Activated T-cell treated with anti-CD3 and anti-CD28 coated beads, Interleukin-2, amount 50 U/mL, for 48 hours (primary cell): Measurements from ENCODE around the gene RPL22L1.
"Not testable (repeated sequence)": the region's sequence is repeated elsewhere in the genome, so short reads cannot be mapped to it uniquely, and the experiment has no call there.

Source experiments
- DNase-seq, 2 experiments: peaks; one replicate each; pipeline ENCODE4 v3.0.0-alpha.2; 2020

RPL22L1 gene

DNA sequence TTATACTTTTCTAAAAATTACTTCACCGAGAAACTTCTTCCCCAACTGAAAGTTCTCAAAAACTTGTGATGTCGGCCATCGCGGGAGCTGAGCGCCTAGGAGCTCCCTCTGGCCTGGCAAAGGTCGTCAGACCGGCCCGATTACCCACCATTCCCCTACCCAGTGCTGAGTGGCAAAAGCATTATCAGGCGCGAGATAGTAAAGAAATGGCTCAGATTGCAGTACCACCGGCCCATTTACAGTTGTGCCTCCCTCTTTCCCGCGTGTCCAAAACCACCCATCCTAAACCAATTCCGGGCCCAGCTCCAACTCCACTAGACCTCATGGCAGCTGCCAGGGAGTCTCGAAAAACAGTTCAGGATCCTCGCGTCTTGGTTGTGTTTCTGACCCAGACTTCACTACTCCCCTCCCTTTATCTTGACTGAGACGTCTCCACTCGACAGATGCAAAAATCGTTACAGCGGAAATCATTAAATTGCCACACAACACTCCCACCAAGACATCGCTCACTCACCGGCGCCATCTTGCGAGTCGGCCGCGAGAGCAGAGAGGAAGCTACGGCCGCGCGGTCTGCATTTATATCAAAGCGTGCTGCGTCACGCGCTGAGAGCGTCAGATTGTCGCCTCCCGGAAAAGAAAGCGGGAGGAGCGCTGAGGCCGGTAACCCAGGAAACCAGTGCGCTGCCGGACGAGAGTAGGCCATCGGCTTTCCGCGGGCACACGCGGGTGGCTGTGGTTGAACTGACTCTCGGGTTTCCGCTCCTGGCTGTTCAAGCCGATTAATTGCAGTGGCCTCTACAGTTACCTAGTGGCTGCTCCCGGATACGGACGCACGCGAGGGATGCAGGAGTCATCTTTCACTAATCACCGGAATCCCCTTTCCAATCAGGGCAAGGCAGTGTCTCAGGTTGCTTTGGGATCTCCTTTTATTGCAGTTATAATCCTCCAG lies at the start of gene RPL22L1:
Gene RPL22L1 (minus strand): TSS at position 551 of the 949 bp plus-strand sequence. CDS start 28 bp downstream, at position 523.
- DNase-seq = peak; percentile 94

DNA sequence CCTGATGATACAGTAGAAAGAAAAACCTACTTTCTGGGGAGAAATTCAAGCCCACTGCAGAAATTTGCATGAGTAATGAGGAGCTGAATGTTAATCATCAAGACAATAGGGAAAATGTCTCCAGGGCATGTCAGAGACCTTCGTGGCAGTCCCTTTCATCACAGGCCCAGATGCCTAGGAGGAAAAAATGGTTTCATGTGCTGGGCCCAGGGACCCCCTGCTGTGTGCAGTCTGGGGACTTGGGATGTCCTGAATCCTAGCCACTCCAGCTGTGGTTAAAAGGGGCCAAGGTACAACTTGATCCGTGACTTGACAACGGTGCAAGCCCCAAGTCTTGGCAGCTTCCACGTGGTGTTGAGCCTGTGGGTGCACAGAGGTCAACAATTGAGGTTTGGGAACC lies 48.7 kb upstream of the RPL22L1 start:
- DNase-seq = no peak

DNA sequence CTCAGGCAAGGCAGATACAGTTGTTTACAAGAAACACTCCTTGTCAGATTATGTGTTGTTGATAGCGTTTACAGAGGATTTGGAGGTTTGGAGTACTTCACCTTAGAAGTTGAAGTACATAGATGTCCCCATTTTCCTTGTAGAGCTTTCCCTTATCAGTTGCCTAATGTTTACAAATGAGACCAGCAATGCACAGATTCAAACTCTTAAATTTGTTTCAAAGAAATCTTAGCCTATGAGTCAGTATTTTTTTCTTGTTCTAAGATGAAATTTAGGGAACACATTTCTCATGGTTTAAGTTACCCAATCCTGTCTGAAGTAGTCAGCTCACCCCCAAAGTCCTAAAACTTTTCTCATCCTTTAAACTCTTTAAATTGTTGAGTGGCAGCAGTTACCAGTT lies 44.7 kb upstream of the RPL22L1 start:
- DNase-seq = no peak

DNA sequence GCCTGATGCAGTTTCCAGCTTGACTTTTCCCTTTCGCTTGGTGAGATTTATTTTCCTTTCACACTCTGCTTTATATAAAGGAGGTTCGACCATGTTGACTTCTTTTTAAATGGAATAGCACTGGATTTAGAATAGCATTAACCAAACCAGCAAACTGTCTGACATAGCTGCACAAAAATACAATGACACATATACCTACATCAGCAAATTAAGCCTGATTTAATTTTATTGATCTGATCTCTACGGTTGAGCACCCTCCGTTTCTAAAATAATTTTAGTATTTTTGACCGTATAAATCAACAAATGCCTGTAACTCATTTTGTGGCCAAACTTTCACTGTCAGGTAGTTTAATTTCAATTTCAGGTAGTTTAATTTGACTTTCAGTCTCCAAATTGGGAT lies 44.2 kb upstream of the RPL22L1 start:
- DNase-seq = no peak

DNA sequence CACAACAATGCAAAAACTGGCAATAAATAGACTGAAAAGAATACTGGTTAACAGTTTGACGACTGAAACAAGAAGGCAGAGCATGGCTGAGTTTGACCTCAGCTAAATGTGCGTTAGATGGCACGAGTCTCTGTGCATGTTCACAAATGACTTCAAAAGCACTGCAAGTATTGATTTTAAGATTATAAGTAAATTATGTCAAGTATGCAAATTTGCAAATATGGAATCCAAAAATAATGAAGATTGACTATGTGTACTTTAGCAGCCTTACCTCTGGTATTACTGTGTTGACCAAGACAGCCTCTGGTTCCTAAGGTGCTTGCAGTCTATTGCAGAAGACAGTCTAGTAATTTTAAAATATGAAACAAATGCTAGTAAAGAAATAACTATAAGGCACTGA lies 41.1 kb upstream of the RPL22L1 start:
- DNase-seq = no peak

DNA sequence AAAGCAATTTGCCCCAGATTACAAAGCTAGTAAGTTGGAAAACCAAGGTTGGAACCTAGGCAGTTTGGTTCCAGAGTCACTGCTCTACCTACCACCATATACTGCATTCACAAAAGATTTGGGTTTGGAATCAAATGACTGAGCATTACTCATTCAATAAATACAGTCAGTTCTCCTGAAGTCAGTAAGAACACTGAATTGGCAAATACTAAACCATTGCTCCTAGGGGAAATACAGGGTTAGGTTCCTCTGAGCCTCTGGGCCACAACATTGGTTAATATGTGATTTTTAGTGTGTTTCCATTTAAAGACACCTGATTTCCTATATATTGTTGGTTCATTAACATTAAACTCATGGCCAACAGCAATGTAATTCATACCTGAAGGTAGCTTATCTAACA lies 40.5 kb upstream of the RPL22L1 start:
- DNase-seq = no peak

DNA sequence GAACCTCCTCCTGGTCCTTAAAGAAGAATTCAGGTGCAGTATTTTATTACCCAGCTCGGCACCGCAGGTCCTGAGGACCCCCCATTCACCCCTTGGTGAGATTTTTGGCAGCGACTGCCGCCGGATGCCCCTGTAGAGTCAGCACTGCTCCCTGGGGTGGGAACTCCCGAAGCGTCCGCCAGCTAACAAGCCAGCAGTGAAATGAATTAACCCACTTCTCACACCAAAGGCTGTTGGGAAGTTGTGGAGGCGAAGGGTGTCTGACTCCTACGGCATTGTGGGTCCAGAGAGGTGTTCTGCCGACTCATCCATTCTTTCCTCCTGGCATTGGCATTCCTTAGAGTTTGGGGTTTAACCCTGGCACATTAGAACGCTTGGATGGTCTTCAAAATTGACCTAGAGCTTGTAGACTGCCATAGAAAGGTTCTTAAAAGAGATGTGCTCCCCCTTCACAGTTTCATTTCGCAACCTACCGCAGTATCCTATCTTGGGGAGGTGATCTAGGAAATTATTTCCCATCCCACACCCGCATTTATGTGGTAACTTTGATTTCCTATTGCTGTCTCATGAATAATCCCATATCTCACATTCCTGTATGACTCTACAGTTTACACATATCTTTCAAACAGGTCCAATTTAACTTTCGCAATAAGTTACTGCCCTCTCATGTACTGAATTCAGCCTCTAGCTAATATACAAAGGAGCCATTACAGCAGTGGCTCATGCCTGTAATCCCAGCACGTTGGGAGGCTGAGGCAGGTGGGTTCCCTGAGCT lies 39.3 kb upstream of the RPL22L1 start:
- DNase-seq = no peak

DNA sequence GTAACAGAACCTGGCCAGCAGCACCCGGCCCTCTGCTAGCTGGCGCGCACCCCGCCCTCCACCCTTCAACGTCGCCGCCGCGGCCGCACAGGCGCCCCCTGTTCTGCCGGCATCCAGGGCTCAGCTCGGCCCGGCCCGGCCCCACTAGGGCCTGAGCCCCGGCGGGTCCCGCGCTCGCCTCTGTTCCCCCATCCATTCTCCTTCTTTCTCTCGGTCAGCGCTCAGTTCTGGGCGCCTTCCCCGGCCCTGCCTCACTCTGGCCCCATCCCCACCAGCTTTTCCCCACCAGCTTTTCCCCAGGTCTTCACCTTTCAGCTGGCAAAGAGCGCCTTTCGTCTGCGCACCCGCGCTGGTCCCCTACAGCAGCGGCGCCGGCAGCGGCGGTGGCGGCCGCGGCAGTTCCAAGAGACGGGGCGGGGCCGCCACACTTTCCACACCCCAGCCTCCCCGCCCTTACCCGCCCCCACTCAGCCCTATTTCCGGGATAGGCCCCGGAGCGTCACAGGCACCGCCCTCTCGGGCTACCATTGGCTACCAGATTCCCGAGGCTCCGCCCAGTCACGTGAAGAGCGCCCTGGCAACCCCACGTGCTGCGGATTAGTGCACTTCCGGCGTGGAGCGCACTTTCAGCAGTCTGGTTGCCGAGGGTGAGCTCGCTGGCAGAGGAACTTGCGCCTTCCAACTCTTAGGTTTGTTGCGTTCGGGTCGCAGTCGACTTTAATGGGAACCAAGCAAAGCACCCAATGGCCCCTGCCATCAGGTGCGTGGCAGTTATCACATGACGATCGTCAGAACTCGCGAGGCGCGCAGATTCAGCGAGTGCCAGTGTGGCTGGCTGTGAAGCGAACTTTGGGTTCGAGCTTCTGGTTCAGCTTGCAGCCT lies 38.5 kb upstream of the RPL22L1 start, which contains the start of gene EIF5A2:
Gene EIF5A2 (minus strand): TSS at position 403 of the 882 bp plus-strand sequence. CDS start 831 bp downstream, outside the sequence.
- peak; percentile 97 for DNase-seq

DNA sequence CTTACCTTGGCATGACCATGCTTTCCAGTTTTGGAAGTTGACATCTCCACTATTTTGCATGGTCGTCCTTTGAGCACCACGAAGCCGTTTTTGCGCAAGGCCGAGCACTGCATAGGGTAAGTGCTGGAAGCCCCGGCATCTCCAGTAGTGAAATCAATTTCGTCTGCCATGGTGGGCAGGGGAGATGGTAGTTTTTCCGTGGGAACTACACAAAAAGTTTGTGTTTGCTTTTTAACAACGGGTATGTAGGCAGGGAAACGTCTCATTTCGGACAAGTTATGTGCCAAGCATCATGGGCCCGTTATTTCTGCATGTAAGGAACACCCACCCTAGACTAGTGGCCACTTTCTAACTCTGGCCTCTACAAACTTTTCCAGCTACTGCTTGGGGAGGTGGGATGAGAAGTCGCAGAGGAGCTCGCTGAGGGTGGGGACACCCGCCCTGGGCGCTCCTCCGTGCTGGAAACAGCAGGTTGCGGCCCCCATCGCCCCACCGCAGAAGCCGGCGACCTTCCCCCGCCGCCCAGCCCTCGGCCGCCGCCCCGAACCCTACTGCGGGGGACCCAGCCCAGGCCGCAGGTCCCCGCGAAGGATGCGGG lies 37.7 kb upstream of the RPL22L1 start:
- DNase-seq = peak in 1 of 2 experiments; percentile 33

DNA sequence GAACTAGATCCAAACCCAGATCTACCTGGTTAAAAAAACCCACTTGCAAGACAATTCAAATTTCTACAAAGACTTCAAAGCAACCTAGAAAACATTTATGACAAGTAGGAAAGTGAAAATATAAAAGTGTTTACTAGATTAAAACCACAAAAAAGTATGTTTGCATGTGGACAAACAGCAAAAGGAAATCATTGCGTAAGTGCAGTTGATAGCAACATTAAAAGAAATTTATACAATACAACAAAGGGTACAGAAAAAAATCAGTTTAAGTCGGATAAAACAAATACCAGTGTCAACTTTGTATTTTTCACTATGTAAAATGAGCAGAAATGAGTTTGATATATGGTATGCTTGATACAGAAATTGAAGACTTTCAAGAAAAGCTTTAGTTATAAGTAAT lies 35.9 kb upstream of the RPL22L1 start:
- no peak for DNase-seq

DNA sequence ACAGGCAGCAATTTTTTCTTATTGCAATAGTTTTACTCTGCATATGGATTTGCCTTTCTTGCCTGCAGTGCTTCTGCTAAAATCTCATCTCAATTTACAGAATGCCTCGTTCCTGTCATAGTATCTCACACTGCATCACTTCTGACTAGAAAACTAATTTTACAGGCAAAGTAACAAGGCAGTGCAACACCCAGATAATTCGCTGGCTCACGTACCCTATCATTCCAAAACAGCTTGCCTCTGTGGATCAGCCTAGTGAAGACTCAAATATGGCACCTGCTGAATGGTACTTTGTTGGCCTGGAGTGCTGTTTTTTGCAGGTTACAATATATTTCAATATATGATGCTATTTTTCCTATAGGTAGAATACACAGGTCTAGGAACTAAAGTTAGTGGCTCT lies 33.1 kb upstream of the RPL22L1 start:
- no peak for DNase-seq

DNA sequence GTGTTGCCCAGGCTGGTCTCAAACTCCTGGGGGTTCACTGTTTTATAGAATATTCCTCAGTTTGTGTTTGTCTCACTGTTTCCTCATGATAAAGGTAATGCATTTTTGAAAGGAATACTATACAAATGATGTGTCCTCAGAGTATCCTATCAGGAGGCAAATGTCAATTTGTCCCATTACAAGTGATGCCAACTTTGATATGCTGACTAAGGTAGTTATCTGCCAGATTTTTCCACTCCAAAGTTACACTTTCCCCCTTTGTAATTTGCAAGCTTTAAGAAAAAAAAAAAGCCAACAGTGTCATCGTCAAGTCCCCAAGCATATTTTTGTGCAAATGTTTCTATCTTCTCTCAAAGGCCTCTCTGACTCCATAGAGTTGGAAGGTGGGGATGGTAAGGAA lies 29.5 kb upstream of the RPL22L1 start:
- DNase-seq = no peak

DNA sequence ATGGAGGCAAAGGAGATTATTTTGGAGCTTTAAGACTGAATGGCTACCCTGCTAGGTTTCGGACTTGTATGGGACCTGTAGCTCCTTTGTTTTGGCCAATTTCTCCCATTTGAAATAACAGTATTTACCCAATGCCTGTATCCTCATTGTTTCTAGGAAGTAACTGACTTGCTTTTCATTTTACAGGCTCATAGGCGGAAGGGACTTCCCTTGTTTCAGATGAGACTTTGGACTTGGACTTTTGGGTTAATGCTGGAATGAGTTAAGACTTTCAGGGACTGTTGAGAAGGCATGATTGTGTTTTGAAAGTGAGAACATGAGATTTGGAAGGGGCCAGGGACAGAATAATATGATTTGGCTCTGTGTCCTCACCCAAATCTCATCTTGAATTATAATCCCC lies 28.0 kb upstream of the RPL22L1 start:
- no peak for DNase-seq

DNA sequence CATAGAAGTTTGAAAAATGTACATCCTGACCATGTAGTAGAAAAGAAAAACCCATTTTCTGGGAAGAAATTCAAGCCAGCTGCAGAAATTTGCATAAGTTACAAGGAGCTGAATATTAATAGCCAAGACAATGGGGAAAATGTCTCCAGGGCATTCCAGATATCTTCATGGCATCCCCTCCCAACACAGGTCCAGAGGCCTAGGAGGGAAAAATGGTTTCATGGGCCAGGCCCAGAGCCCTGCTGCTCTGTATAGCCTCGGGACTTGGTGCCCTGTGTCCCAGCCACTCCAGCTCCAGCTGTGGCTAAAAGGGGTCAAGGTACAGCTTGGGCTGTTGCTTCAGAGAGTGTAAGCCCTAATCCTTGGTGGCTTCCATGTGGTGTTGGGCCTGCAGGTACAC lies 27.2 kb upstream of the RPL22L1 start:
- DNase-seq = not testable (repeated sequence)

DNA sequence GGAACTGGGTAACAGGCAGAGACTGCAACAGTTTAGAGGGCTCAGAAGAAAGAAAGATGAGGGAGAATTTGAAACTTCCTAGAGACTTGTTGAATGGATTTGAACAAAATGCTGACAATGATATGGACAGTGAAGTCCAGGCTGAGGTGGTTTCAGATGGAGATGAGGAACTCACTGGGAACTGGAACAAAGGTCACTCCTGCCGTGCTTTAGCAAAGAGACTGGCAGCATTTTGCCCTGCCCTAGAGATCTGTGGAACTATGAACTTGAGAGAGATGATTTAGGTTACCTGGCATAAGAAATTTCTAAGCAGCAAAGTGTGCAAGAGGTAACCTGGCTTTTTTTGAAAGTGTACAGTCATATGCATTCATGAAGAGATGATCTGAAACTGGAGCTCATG lies 26.8 kb upstream of the RPL22L1 start:
- no peak for DNase-seq

DNA sequence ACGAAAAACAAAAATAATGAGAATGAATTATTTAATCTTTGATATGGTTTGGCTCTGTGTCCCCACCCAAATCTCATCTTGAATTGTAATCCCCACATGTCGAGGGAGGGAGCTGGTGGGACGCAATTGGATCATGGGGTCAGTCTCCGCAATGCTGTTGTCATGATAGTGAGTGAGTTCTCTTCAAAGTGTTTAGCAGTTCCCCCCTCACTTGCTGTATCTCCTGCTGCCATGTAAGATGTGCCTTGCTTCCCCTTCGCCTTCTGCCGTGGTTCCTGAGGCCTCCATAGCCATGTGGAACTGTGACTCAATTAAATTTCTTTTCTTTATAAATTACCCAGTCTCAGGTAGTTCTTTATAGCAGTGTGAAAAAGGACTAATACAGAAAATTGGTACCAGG lies 26.3 kb upstream of the RPL22L1 start:
- not testable (repeated sequence) for DNase-seq

DNA sequence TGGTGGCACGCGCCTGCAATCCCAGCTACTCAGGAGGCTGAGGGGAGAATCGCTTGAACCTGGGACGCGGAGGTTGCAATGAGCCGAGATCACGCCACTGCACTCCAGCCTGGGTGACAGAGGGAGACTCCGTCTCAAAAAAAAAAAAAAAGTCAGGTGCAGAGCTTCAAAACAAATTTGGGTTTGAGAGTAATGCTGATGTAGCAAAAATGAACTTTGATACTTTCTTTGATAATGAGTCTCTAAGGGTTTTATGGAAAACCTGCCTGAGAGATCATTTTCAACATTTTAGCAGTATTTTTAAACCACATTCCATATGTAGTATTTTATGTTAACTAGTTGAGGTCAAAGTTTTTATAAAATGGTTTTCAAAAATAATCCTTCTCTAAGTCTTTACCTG lies 23.9 kb upstream of the RPL22L1 start:
- no peak for DNase-seq

DNA sequence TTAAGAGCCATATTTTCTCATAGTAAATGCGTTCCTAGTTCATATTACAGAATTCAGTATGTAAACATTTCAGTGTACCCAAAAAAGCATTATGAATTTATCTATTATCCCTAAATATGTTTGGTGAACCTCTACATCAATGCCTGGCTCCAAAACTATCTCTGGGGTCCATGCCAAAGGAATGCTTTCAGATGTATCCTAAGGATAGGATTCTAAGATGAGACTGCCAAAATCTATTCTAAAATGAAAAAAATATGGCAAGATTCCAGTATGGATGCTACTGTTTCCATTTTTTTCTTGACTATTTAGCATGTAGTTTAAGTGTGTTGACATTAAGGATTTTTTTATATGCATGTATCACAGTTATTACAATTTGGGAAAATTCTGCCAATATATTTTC lies 19.6 kb upstream of the RPL22L1 start:
- DNase-seq = no peak

DNA sequence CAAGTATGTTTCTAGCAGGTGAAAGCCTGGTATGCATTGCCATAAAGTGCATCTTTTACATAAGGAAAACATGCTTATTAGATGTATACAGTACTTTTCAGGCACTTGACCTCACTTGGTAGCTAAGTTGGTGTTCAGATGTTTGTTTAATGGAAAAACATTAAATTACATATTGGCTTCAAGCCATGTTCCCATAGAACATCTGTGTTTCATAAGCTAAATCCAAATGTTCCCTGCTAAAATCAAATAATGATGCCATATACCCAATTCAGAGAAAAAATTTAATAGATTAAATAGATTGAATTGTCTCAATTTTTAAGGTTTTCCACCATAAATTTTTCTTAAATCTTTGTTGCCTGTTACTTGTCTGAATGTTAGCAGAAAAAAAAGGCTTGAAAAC lies 19.1 kb upstream of the RPL22L1 start:
- DNase-seq = no peak

DNA sequence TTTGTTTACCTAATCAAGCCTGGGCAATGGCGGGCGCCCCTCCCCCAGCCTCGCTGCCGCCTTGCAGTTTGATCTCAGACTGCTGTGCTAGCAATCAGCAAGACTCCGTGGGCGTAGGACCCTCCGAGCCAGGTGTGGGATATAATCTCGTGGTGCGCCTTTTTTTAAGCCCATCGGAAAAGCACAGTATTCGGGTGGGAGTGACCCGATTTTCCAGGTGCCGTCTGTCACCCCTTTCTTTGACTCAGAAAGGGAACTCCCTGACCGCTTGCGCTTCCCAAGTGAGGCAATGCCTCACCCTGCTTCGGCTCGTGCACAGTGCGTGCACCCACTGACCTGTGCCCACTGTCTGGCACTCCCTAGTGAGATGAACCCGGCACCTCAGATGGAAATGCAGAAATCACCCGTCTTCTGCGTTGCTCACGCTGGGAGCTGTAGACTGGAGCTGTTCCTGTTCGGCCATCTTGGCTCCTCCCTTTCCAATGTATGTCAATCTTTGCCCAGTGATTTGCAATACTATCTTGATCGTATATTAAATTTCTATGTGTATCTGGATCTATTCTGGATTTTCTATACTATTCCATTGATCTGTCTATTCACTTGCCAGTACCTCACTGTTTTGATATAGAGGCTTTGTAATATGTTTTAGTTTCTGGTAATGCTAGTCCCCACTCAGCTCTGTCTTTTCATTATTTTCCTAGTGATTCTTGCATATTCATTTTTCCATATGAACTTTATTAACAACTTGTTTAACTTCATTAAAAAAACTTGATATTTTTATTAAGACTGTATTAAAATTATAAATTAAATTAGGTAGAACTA lies 14.3 kb upstream of the RPL22L1 start:
- DNase-seq = not testable (repeated sequence)

DNA sequence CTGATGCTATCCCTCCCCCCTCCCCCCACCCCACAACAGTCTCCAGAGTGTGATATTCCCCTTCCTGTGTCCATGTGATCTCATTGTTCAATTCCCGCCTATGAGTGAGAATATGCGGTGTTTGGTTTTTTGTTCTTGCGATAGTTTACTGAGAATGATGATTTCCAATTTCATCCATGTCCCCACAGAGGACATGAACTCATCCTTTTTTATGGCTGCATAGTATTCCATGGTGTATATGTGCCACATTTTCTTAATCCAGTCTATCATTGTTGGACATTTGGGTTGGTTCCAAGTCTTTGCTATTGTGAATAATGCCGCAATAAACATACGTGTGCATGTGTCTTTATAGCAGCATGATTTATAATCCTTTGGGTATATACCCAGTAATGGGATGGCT lies 8.7 kb upstream of the RPL22L1 start:
- DNase-seq = not testable (repeated sequence)
